ENCODE results near the gene BCL7A. TPM values are rescaled to one million over a fixed set of nuclear protein-coding genes. Genes with fewer than 3 reads are reported as not detected.
A peak's percentile ranks its signal among the peaks of the same experiment; 100 is the strongest.

BCL7A gene
- total and polyA plus RNA-seq, 9 of the 15 experiments (the other 6 are each of a cell fraction or from before 2014, with no cell fraction given) = 0.25 to 21.9 (median 14.9) TPM

- TF ChIP-seq GMEB1 (CRISPR knock-in tag; IDR thresholded peaks at IDR 0.05) (no peak), MED1 (CRISPR knock-in tag; IDR thresholded peaks at IDR 0.05; ENCODE audit: borderline replicate concordance) (no peak), ELF1 (tag; IDR thresholded peaks at IDR 0.05) (peak; percentile 40; the same call in 1 of the 2 replicates), E2F8 (IDR thresholded peaks at IDR 0.05; ENCODE audit: low read depth, partially characterized antibody) (peak; percentile 45), FOXJ2 (tag; IDR thresholded peaks at IDR 0.05) (peak; percentile 100), CTCF (IDR thresholded peaks at IDR 0.05 in 2 of 3, conservative IDR thresholded peaks at IDR 0.05 in 1 of 3; ENCODE audit: insufficient read depth in 2 of 3, low read depth in 1 of 3, low read length in 3 of 3) (peak in 1 of 3 experiments; percentile 1; a peak in 1 of 6 replicates), MEIS2 (IDR thresholded peaks at IDR 0.05; ENCODE audit: partially characterized antibody) (peak; percentile 23), MXD1 (CRISPR knock-in tag; IDR thresholded peaks at IDR 0.05; ENCODE audit: borderline replicate concordance, poor library complexity, severe bottlenecking) (no peak), ZNF347 (CRISPR knock-in tag; IDR thresholded peaks at IDR 0.05; ENCODE audit: low read depth) (no peak), SMARCC2 (IDR thresholded peaks at IDR 0.05; ENCODE audit: low read depth) (peak; percentile 95), TFAP4 (CRISPR knock-in tag; IDR thresholded peaks at IDR 0.05; ENCODE audit: borderline replicate concordance) (peak; percentile 98), ELK1 (CRISPR knock-in tag; IDR thresholded peaks at IDR 0.05) (no peak), E2F5 (CRISPR knock-in tag; IDR thresholded peaks at IDR 0.05) (no peak), SMAD4 (CRISPR knock-in tag; conservative IDR thresholded peaks at IDR 0.05) (peak; percentile 92), ZNF57 (CRISPR knock-in tag; IDR thresholded peaks at IDR 0.05) (no peak), ZNF134 (CRISPR knock-in tag; conservative IDR thresholded peaks at IDR 0.05) (peak; percentile 73)
Observed at GRCh38 chr12:122097927-122098756, 76.5 kb downstream of the BCL7A start (continued).
